ENCODE measurements around the gene ITGB4. TPM values are rescaled to one million over a fixed set of nuclear protein-coding genes. Genes with fewer than 3 reads are reported as not detected.

The ITGB4 gene
- total and polyA plus RNA-seq, 2 experiments from 2014 or later, result 6.1 to 9.7 TPM

- Histone ChIP-seq H3K4me1 (ENCODE audit: insufficient read depth) (no peaks in the 10 kb centered on the region), H4K20me1 (replicated peaks; ENCODE audit: insufficient read depth) (no peaks in the 10 kb centered on the region), H3F3A (replicated peaks; ENCODE audit: low read depth) (peaks cover 7% of the 10 kb centered on the region; the same call in 1 of the 2 replicates), H3K27me3 (ENCODE audit: insufficient read depth) (no peaks in the 10 kb centered on the region), H3K4me2 (0 out of 2 replicates have a peak overlapping the region, but pooled peaks have one; percentile 48), H3K9me2 (ENCODE audit: insufficient read depth) (no peaks in the 10 kb centered on the region), H3K79me2 (replicated peaks; ENCODE audit: insufficient read depth) (no peaks in the 10 kb centered on the region), H3K36me3 (ENCODE audit: insufficient read depth) (no peaks in the 10 kb centered on the region), H3K4me3 (no peak overlapping the region), H3K27ac (ENCODE audit: low read depth) (no peak overlapping the region), H2AFZ (no peak overlapping the region)
- TF ChIP-seq, protein P1, sequence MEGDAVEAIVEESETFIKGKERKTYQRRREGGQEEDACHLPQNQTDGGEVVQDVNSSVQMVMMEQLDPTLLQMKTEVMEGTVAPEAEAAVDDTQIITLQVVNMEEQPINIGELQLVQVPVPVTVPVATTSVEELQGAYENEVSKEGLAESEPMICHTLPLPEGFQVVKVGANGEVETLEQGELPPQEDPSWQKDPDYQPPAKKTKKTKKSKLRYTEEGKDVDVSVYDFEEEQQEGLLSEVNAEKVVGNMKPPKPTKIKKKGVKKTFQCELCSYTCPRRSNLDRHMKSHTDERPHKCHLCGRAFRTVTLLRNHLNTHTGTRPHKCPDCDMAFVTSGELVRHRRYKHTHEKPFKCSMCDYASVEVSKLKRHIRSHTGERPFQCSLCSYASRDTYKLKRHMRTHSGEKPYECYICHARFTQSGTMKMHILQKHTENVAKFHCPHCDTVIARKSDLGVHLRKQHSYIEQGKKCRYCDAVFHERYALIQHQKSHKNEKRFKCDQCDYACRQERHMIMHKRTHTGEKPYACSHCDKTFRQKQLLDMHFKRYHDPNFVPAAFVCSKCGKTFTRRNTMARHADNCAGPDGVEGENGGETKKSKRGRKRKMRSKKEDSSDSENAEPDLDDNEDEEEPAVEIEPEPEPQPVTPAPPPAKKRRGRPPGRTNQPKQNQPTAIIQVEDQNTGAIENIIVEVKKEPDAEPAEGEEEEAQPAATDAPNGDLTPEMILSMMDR (conservative IDR thresholded peaks at IDR 0.05; ENCODE audit: low read depth in 2 of 2), result peak; percentile 82 to 93
- no peak for TF ChIP-seq EZH2phosphoT487 (IDR thresholded peaks at IDR 0.05; ENCODE audit: unreplicated experiment)
- TF ChIP-seq STAT1 (IDR thresholded peaks at IDR 0.05; ENCODE audit: unreplicated experiment), result no peak
- TF ChIP-seq ZNF114 (CRISPR knock-in tag; IDR thresholded peaks at IDR 0.05), result no peak
- H3K36me3 Mint-ChIP-seq (ENCODE audit: low read depth), result no peaks in the 10 kb centered on the region
- DNase-seq (ENCODE audit: low spot score) (peak; percentile 94), ATAC-seq (peak; percentile 67)
- H3K4me1 Mint-ChIP-seq, result peaks cover 3% of the 10 kb centered on the region
- peaks cover 19% of the 10 kb centered on the region for H3K27me3 Mint-ChIP-seq (ENCODE audit: insufficient read depth, low read depth, poor library complexity)
- no peak overlapping the region for H3K27ac Mint-ChIP-seq
- H3K9me3 Mint-ChIP-seq, result no peaks in the 10 kb centered on the region
- peak overlapping the region; percentile 19; the same call in 1 of the 3 replicates for H3K4me3 Mint-ChIP-seq
Measured at GRCh38 chr17:75749545-75750389, 28.5 kb downstream of the ITGB4 start.

DNA sequence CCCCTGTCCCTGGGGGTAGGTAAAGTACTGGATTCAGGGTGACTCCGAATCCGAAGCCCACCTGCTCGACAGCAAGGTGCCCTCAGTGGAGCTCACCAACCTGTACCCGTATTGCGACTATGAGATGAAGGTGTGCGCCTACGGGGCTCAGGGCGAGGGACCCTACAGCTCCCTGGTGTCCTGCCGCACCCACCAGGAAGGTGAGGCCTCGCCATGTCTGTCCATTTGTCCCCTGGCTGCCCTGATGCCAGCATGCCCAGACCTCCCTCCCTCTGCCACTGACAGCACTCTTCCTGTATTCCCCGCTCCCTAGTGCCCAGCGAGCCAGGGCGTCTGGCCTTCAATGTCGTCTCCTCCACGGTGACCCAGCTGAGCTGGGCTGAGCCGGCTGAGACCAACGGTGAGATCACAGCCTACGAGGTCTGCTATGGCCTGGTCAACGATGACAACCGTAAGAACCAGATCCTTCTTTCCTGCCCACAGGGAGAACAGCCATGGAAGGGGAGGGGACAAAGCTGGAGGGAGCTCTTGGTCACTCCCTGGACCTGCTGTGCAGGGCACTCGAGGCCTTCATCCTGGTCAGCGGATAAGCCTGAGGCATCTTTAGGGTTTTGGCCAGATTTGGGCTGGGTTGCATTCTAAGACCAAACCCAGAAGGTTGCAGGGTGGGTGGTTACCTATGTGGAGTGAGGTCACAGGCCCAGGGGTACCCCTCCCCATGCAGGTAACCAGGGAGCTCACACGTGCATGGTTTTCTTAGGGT lies 29.6 kb downstream of the ITGB4 start:
- peaks cover 6% of the 10 kb centered on the region for H3K4me1 Mint-ChIP-seq
- H3K4me3 ChIP-seq, result no peak overlapping the region
- no peaks in the 10 kb centered on the region for H3K9me2 ChIP-seq (ENCODE audit: insufficient read depth)
- ATAC-seq (no peak), DNase-seq (ENCODE audit: low spot score) (no peak)
- H3F3A ChIP-seq (replicated peaks; ENCODE audit: low read depth), result peaks cover 7% of the 10 kb centered on the region; the same call in 1 of the 2 replicates
- H3K36me3 ChIP-seq (ENCODE audit: insufficient read depth), result no peaks in the 10 kb centered on the region
- H3K36me3 Mint-ChIP-seq (ENCODE audit: low read depth), result no peaks in the 10 kb centered on the region
- H3K4me2 ChIP-seq, result no peak overlapping the region
- no peak overlapping the region for H3K27ac ChIP-seq (ENCODE audit: low read depth)
- H3K9me3 Mint-ChIP-seq, result no peaks in the 10 kb centered on the region
- no peaks in the 10 kb centered on the region for H3K4me1 ChIP-seq (ENCODE audit: insufficient read depth)
- H3K27ac Mint-ChIP-seq, result no peak overlapping the region
- H4K20me1 ChIP-seq (replicated peaks; ENCODE audit: insufficient read depth), result no peaks in the 10 kb centered on the region
- H3K79me2 ChIP-seq (replicated peaks; ENCODE audit: insufficient read depth), result no peaks in the 10 kb centered on the region
- no peak overlapping the region for H2AFZ ChIP-seq
- peaks cover 22% of the 10 kb centered on the region for H3K27me3 Mint-ChIP-seq (ENCODE audit: insufficient read depth, low read depth, poor library complexity)
- no peak overlapping the region for H3K4me3 Mint-ChIP-seq
- H3K27me3 ChIP-seq (ENCODE audit: insufficient read depth), result no peaks in the 10 kb centered on the region
- no peak for TF ChIP-seq EZH2 (IDR thresholded peaks at IDR 0.05; ENCODE audit: low read depth, unreplicated experiment)
- TF ChIP-seq EZH2phosphoT487 (IDR thresholded peaks at IDR 0.05; ENCODE audit: unreplicated experiment), result no peak
- no peak for TF ChIP-seq POLR2AphosphoS5 (IDR thresholded peaks at IDR 0.05; ENCODE audit: low read depth)
- no peak for TF ChIP-seq ETS1 (IDR thresholded peaks at IDR 0.05)
- TF ChIP-seq, protein P2, sequence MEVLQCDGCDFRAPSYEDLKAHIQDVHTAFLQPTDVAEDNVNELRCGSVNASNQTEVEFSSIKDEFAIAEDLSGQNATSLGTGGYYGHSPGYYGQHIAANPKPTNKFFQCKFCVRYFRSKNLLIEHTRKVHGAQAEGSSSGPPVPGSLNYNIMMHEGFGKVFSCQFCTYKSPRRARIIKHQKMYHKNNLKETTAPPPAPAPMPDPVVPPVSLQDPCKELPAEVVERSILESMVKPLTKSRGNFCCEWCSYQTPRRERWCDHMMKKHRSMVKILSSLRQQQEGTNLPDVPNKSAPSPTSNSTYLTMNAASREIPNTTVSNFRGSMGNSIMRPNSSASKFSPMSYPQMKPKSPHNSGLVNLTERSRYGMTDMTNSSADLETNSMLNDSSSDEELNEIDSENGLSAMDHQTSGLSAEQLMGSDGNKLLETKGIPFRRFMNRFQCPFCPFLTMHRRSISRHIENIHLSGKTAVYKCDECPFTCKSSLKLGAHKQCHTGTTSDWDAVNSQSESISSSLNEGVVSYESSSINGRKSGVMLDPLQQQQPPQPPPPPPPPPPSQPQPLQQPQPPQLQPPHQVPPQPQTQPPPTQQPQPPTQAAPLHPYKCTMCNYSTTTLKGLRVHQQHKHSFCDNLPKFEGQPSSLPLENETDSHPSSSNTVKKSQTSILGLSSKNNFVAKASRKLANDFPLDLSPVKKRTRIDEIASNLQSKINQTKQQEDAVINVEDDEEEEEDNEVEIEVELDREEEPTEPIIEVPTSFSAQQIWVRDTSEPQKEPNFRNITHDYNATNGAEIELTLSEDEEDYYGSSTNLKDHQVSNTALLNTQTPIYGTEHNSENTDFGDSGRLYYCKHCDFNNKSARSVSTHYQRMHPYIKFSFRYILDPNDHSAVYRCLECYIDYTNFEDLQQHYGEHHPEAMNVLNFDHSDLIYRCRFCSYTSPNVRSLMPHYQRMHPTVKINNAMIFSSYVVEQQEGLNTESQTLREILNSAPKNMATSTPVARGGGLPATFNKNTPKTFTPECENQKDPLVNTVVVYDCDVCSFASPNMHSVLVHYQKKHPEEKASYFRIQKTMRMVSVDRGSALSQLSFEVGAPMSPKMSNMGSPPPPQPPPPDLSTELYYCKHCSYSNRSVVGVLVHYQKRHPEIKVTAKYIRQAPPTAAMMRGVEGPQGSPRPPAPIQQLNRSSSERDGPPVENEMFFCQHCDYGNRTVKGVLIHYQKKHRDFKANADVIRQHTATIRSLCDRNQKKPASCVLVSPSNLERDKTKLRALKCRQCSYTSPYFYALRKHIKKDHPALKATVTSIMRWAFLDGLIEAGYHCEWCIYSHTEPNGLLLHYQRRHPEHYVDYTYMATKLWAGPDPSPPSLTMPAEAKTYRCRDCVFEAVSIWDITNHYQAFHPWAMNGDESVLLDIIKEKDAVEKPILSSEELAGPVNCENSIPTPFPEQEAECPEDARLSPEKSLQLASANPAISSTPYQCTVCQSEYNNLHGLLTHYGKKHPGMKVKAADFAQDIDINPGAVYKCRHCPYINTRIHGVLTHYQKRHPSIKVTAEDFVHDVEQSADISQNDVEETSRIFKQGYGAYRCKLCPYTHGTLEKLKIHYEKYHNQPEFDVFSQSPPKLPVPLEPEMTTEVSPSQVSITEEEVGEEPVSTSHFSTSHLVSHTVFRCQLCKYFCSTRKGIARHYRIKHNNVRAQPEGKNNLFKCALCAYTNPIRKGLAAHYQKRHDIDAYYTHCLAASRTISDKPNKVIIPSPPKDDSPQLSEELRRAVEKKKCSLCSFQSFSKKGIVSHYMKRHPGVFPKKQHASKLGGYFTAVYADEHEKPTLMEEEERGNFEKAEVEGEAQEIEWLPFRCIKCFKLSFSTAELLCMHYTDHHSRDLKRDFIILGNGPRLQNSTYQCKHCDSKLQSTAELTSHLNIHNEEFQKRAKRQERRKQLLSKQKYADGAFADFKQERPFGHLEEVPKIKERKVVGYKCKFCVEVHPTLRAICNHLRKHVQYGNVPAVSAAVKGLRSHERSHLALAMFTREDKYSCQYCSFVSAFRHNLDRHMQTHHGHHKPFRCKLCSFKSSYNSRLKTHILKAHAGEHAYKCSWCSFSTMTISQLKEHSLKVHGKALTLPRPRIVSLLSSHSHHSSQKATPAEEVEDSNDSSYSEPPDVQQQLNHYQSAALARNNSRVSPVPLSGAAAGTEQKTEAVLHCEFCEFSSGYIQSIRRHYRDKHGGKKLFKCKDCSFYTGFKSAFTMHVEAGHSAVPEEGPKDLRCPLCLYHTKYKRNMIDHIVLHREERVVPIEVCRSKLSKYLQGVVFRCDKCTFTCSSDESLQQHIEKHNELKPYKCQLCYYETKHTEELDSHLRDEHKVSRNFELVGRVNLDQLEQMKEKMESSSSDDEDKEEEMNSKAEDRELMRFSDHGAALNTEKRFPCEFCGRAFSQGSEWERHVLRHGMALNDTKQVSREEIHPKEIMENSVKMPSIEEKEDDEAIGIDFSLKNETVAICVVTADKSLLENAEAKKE (CRISPR knock-in tag; IDR thresholded peaks at IDR 0.05), result no peak
- TF ChIP-seq CREB1 (CRISPR knock-in tag; IDR thresholded peaks at IDR 0.05; ENCODE audit: low read depth), result no peak
- no peak for TF ChIP-seq ZNF331 (CRISPR knock-in tag; IDR thresholded peaks at IDR 0.05; ENCODE audit: low read depth)
- no peak for TF ChIP-seq ZNF114 (CRISPR knock-in tag; IDR thresholded peaks at IDR 0.05)

All from GM23338 (cell line).